MM.1S (cell line): ENCODE data around the gene TSPAN4.

Experiments
- EZH2 ChIP-seq: fragments of 300-600 bp; sonication (generic); optimal IDR thresholded peaks from 2 replicates; pipeline ENCODE3; 2017; ENCODE audit warnings: low read depth, mild to moderate bottlenecking, antibody characterized with exemption, low read length, mixed read lengths
- TF ChIP-seq, protein P1 (sequence below): fragments of 300-600 bp; sonication (generic); IDR thresholded peaks from 2 replicates; pipeline ENCODE4 v1.5.1; 2016; ENCODE audit warnings: antibody characterized with exemption, low read length, mixed read lengths

DNA sequence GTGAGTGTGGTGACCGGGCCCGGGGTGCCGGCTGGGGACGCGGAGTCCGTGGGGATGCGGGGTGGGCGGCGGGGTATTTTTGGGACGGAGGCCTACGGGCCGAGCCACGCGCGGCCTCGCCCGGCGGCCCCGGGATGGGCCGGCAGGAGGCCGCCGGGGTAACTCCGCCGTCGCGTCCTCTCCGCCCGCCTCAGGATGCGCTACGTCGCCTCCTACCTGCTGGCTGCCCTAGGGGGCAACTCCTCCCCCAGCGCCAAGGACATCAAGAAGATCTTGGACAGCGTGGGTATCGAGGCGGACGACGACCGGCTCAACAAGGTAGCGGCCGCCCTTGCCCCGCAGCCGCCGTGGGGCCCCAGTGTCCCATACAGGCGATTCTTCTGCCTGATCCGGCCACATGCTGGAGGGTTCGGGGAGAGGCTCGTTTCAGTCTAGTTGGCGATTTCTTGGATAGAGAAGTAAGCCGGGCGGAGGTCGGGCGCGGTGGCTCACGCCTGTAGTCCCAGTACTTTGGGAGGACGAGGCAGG is 32.5 kb upstream of the TSPAN4 start:
- TF ChIP-seq, protein P1, sequence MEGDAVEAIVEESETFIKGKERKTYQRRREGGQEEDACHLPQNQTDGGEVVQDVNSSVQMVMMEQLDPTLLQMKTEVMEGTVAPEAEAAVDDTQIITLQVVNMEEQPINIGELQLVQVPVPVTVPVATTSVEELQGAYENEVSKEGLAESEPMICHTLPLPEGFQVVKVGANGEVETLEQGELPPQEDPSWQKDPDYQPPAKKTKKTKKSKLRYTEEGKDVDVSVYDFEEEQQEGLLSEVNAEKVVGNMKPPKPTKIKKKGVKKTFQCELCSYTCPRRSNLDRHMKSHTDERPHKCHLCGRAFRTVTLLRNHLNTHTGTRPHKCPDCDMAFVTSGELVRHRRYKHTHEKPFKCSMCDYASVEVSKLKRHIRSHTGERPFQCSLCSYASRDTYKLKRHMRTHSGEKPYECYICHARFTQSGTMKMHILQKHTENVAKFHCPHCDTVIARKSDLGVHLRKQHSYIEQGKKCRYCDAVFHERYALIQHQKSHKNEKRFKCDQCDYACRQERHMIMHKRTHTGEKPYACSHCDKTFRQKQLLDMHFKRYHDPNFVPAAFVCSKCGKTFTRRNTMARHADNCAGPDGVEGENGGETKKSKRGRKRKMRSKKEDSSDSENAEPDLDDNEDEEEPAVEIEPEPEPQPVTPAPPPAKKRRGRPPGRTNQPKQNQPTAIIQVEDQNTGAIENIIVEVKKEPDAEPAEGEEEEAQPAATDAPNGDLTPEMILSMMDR: no peak
- TF ChIP-seq EZH2: no peak
